ENCODE data around the gene TMOD4.

TMOD4 gene

DNA sequence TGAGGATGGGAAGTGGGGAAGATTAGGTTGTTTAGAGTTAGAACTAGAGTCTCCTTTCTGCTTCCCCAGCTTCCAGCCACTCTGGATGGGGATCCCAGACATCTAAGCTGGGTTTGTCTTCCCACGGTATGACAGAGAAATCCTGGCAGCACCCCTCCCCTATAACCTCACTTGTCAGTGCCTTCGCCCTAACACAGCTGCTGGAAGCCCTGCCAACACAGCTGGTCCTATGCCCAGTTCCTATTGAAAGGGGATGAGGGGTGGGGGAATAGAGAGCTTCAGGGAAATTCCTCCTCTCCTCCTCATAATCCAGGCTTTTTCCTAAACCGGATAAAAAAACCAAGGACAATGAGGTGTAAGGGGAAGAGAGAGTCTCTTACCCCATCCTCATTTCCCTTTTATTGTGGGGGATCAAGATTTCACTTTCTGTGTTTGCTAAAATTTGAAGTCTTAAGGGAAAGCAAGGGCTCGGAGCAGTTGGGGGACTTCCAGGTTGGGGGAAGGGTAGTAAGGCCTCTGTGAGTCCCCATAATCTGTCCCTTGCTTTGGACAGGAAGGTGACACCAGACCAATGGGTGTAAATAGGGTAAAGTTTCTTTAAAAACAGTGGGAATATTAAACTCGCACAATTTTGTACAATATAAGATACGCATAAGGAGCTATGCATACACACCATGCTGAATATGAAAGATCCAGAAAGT lies 590 bp downstream of the TMOD4 start:
- no peak for DNase-seq

DNA sequence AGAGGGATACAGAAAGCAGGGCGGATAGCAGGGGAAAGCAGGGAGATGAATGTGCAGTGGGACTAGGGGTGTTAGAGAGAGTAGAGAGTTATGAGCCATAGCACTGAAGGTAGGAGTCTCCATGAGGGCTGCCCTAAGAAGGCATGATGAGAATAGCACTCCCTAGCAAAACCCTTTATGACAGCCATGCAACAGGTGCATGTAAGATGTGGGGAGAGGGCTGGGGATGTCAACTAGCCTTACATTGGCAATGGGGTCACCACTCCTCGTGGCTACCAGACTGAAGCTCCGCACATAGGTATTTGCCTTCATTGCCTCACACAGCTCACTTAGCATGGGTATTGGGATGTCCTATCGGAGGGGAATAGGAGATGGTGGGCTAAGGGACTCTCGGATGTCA lies 4.6 kb downstream of the TMOD4 start:
- no peak for DNase-seq

DNA sequence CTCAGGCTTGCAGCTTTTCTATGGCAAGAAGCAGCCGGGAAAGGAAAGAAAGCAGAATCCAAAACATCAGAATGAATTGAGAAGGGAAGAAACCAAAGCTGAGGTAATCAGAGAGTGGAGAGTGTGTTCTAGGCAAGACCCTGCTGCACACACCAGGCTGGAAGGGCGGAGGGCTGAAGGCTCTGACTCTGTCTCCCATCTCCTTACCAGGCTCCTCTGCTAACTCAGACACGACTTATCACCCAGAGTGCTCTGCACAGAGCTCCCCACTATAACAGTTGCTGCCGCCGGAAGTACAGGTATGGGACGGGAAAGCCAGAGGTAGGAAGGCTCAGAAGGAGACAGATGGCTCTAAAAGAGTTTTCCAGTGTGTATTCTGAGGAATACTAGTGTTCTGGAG lies 8.7 kb downstream of the TMOD4 start:
- DNase-seq = no peak

DNA sequence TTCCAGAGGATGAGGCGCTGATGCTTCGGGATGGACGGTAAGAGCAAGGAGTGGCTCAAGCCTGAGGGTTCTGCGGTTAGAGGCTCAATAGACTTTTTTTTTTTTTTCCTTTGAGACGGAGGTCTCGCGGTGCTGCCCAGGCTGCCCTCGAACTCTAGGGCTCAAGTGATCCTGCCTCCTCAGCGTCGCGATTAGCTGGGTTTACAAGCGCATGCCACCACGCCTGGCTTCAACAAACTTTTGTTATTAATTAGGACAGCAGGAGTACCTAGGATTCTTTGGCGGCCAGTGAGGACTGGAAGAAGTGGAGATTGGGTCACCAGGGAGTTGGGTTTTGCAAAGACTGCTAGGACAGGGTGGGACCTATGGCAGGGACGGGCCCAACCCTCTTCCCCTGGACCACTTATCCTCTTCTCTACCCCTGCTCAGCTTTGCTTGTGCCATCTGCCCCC lies 9.2 kb downstream of the TMOD4 start:
- DNase-seq = no peak

DNA sequence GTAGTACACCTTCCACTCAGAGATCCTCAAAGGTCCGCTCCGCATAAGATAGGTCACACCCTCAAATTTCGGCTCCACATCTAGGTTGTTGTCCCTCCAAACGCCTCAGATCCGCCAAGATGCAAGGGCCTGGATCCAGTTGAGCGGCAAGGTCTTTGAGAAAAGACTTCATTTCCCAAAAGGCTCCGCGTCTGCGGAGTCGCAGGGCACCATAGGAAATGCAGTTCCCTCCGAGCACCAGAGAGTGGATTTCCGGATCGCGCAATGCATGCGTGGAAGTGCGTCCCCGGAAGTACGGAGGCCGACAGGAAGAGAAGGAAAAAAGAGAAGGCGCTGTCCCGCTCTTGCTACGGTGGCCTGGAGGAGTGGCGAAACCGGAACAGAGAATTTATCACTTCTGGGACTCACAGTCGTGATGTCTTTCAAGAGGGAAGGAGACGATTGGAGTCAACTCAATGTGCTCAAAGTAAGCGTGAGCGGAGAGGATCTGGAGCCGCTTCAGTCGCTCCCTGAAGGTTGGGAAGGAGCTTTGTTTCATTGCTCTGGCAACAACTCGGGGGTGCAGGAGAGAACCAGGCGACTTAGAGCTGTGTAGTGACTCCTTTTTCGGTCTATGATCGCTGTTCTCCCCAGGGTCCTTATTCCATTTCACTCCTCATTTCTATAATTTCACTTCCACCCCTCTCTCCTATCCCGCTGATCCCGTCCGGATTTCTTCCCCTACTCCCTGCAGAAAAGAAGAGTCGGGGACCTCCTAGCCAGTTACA lies 9.9 kb downstream of the TMOD4 start, which contains the start of the genes LYSMD1 and SCNM1:
TSS of gene LYSMD1 (minus strand) at position 165 of the 767 bp plus-strand sequence. CDS start 644 bp downstream, outside the sequence.
TSS of gene SCNM1 (plus strand) at position 407 of the 767 bp plus-strand sequence. CDS start at position 416, 9 bp downstream.
- DNase-seq = peak; percentile 99

DNA sequence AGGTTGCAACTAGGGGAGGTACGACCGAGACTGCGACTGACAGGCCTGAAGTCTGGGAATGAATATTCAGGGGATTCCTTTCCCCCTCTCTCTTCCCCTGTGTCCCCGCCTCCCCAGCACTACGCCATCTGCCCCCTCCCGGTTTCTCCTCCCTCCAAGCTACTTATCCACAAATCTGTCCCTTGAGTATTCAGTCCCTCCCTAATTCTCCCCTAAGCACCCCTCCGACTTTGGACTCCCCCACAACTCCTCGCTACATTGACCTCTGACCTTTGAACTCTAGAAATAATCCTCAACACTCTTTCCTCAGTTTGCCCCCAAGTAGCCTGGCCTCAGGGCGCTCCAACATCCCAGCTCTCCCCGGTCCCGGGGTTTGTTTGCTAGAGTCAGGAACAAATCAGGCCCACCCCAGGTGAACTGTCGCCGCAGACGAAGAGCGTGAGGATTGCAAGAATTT lies 10.5 kb downstream of the TMOD4 start:
- no peak for DNase-seq

DNA sequence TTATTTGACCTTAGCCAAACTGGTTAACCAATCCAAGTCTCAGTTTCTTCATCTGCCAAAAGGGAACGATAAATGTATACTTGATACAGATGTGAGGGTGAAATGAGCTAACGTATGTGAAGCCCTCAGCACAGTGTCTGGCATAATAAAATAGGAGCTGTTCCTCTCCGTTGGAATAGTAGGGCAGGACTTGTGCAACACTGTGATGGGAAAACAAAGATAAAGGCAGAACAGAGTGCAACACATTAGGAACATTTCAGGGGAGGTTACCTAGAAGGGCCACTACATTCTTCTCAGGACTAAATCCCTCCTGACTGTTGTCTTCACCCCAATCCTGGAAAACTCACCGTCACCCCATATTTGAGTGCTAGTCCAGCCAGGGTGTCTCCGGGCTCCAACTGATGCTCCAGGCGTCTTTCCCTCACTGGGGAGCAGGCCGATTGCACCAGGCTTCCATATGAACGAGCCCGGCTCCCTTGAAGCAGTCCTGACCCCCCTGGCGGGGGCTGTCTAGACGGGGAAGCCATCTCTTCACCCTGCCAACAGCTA lies 11.0 kb downstream of the TMOD4 start:
- no peak for DNase-seq

DNA sequence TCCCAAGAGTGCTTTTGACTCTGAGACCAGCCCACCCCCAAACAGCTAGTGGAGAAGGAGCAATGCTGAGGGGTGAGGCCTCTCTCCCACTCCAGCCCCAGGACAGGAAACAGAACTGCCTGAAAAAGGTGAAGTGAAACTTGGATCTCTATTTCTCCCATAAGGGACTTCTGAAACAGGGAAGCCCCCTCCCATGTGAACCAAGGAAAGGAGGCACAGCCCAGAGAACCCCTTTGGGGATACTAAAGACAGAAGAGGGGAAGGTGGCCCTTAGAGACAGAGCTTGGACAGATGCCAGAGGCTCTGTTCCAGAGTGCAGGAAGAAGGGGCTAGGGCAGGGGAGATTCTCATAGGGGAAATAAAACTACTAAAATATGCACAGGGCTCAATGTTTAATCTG lies 16.4 kb downstream of the TMOD4 start:
- no peak for DNase-seq

DNA sequence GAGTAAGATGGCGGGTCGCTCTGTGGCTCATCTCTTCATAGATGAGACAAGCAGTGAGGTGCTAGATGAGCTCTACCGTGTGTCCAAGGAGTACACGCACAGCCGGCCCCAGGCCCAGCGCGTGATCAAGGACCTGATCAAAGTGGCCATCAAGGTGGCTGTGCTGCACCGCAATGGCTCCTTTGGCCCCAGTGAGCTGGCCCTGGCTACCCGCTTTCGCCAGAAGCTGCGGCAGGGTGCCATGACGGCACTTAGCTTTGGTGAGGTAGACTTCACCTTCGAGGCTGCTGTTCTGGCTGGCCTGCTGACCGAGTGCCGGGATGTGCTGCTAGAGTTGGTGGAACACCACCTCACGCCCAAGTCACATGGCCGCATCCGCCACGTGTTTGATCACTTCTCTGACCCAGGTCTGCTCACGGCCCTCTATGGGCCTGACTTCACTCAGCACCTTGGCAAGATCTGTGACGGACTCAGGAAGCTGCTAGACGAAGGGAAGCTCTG lies 17.0 kb downstream of the TMOD4 start:
- no peak for DNase-seq

DNA sequence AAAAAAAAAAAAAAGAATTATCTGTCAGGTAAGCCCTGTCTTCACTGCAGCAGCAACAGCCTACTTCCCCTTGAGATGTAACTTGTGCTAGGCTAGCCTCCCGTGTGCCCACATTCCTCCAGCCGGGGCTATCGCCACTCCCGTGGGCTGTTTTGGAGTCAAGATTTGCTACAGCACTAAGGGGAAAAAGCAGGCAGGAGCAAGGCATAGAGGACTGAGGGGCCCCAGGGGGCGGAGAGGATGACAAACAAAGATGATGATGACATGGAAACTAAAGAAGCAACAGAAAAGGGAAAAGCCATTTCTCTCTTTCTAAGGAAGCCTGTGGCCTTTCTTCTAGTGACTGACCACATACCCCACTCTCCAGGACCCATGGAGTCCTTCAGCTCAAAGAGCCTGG lies 17.5 kb downstream of the TMOD4 start:
- no peak for DNase-seq

DNA sequence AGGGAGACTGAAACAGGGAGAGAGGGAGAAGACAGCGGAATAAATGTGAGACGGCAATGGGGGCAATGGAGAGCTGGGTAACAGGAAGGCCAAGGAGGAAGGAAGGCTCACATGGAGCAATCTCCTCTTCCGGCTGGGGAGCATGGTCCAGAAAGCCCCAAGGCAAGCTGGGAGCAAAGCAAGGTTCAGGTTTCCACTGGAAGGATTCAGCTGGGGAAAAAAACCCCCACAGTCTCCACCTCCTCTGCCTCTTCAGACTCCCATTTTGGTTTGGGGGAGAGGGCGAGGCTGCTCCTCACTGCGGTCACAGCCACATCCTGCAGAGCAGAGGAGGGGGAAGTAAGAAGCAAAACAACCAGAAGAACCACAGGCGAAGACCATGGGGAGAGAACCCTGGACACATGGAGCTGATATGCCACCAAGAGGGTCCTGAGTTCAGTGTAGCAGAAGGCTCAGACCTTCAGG lies 18.7 kb downstream of the TMOD4 start:
- DNase-seq = no peak

DNA sequence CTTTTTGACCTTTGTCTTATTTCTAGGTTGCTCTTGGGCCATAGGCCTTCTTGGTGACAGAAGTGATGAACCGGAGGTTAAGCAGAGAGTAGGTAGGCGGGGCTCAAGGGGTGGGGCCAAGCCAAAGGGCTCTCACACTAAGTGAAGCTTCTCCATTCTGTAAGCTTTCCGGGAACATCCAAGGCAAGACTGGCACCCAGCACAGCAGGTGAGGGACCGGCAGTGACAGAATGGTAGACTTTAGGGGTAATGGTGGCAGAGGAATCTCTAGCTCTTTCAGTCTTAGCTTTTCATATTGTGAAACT lies 19.3 kb downstream of the TMOD4 start, which contains the start of gene TNFAIP8L2:
TSS of gene TNFAIP8L2 (plus strand) at position 135 of the 305 bp plus-strand sequence. CDS start 2,049 bp downstream, outside the sequence.
- DNase-seq = peak; percentile 18

DNA sequence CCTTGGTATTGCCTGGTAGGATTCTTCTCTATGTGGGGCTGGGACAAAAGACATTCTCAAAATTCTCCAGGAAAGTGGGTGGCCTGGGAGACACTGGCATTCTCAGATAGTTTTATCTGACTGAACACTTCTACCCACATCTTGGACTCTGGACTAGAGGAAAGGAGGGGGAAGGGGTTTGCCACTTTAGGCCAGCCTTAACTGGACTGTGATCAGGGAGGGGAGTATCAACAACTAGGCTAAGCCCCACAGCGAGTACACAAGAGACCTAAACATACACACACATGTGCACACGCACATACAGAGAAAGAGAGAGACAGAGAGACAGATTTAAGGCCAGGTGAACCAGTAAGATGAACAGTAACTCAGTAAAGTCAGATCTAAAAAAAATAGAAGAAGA lies 28.1 kb downstream of the TMOD4 start:
- DNase-seq = no peak

DNA sequence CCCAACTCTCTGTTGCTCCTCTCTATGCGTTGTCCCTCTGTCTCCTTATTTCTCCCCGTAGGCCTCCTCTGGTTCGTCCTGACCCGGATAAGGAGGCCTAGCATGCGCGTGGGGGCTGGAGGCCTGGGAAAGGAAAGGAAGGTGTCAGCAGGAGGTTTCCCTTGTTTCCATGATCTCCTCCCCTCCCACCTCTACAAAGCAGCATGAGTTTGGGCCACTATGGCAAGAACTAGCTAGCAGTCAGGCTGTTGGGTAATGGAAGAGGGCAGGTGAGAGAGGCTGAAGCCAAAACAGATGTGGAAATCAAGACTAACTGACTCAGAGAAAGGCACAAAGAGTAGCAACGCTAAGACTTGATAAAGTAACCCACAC lies 28.7 kb downstream of the TMOD4 start:
- DNase-seq = no peak

DNA sequence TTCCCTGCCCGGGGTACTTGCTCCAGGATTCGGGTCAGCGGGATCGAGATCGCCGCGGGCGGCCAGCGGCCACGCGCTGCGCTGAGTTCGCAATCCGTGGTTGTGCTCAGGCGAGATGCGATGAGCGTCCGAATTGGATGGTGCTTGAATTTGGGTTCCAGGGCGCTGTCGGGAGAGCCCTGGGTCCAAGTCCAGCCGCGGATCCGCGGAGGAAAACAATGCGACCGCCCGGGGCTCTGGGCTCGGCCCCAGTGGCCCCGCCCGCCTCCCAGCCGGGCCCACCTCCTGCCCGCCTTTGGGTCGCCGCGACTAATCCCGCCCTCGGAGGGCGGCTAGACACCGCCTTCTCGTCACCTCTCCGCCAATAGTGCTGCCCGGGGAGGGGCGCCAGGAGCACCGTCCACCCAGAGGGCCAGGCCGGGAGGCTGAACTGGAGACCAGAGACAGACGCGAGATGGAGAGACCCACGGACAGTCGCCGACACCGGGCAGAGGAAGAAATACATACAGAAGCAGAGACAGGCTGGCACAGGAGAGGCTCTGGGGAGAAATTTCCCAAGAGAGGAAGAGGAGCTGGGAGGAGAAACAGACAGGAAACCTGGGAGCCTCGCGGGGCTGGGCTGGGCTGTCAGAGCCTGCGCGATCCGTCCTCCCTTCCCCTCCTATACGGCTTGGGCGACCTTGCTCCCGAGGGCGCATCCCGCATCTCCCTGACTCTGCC lies 29.2 kb downstream of the TMOD4 start, which contains the start of gene SEMA6C:
TSS of gene SEMA6C (minus strand) at position 220 of the 720 bp plus-strand sequence. CDS start 4,010 bp downstream, outside the sequence.
- DNase-seq = peak; percentile 89

DNA sequence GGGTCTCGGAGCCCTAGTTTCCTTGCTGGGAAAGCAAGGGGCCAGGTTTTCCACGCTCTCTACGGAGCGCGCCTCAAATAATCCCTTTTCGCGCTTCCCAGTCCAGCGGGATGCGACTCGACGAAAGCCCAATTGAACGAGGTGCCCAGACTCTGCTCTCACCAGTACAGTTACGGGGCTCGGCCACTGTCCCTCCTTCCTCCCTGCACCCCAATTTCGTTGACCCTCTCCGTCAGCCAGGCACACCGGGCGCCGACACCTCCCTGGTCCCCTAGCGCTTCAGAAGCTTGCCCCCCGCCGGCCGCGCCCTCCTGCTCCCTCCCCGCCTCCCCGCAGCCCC lies 29.7 kb downstream of the TMOD4 start:
- no peak for DNase-seq

DNA sequence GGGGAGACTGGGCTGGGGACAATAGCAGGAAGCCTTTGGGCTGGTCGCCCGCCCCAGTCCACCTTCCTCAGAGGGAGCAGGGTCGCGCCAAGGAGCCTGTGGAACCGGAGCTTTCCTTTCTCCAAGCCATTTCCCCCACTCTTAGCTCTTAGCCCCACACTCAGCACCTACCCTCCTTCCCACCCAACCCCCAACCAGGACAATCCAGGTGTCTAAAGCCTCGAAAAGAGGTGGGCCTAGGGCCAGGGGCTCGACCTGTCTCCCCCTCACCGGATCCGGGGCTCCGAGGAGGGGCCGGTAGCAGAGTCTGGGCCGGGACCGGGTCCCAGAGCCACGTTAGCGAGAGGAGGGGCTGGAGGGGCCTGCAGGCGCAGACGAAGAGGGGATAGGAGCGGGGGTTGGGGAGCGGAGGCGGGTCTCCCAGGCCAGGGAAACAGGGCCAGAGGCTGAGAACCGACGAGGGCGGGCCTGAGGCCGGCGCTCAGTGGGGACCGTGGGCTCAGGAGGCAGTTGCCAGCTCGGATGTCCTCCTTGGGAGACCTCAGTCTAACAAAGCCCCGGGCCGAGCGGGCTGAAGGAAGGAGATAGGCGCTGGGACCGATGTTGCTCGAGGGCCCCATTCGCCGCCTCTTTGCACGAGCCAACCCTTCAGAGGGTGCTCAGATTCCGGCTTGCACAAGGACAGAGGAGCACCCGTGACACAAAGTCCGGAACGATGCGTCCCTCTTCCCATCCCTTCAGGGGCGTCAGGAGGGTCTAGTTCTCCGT lies 30.3 kb downstream of the TMOD4 start:
- no peak for DNase-seq

DNA sequence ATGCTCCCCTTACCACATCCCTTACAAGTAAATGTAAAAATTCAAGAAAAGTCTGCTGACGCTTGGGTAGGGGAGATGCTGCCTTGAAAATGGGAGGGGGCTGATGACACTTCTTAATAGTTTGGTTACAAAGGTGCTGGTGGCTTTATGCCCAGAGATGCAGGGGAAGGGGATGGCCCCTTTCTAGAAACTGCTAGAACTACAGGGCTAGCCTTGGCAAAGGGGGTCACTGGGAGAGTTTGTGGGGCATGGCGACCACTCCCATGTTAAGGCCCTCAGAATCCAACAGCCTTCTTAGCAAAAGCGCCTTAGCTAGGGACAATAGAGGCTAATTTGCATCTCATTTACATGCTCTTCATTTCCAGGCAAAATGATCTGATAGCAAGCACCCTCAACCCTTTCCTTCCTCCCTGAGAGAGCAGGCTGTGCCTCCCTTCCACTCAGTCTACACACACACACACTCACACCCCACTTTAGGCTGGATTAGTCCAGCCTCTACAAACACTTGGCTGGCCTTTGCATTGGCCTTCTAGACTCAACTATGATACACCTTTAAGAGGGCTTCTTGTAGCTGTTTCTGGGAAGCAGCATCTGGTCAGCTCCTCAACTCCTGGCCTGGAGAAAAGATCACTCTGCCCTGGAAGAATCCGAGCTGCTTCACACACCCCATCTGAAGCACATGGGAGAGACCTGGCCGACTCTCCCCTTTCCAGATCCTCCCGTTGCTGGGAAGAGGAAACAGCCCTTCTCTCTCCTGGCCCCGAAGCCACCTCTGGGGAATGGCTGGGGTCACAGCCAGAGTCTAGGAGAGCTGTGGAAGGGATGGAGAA lies 31.1 kb downstream of the TMOD4 start:
- DNase-seq = no peak

DNA sequence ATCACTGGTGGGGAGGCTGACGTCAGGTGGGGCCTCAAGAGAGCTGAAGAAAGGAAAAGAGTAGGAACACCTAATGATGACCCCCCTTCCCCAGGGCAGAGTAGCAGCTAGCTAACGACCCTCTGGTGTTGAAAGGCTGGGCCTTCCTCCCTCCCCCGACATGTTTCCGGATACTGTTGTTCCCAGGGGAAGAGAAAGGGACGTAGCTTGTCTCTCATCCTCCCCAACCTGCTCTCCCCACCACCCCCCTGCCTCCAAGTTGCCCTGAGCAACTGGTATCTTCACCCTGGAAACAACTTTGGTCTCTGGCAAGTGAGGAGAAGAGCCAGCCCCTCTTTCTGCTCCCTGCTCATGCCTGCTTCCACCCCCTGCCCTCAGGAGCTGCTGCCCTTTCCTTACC lies 31.8 kb downstream of the TMOD4 start:
- DNase-seq = no peak

DNA sequence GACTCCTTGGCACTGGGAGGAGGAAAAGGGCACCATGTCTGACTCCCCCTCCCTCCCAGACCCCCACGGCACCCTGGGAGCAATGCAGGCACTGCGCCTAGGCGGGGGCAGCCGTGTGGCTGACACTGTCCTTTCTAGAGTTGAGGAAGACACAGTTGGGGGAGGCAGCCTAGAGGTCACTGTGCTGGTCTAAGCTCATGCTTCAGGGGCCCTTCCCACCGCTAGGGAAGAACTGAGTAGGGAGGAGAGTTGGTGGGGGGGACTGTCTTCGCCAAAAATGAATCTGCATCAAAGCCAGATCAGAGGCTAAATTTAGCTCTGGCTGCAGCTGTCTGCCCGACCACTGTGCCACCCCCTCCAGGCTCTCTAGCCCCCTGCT lies 32.7 kb downstream of the TMOD4 start:
- DNase-seq = no peak

DNA sequence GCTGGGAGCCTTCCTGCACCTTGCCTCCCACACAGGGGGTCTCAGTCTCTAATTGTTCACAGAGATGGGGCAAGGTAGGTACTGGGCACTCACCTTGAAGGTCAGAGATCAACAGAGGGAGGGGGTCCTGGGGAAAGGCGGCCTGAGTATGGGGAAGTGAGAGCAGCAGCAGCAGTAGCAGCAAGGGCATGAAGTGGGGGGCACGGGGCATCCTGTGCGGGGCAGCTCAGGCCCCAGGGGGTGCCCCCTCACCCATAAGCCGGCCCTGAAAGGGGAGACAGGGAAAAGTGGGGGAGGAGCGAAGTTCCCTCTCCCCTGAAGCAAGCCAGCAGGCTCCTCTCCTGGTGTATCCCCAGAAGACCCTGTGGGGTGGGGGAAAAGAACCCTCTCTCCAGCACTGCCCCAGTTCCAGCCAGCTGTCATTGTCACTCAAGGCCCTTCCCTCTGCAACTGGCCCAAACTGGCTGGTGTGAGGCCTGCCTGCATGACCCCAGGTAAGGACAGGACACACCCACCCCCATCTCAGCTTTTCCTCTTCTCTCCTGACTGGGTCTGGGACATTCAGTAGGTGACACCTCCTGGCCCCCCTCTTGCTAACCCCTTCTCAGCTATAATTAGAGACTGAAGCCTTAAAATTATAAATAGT lies 33.2 kb downstream of the TMOD4 start:
- no peak for DNase-seq

Measured in DMS153 (cell line).